Measurements from ENCODE around the gene KANSL1. TPM values are rescaled to one million over a fixed set of nuclear protein-coding genes. Genes with fewer than 3 reads are reported as not detected.

Gene KANSL1
- total and polyA plus RNA-seq, 9 of the 15 experiments (the other 6 are each of a cell fraction or from before 2014, with no cell fraction given) = 3.6 to 55.4 (median 31.8) TPM

GRCh38 chr17:46202424-46202823 lies 9.2 kb upstream of the KANSL1 start (continued):
- TF ChIP-seq PRDM10 (IDR thresholded peaks at IDR 0.05; ENCODE audit: partially characterized antibody) = no peak
- TF ChIP-seq, protein P1, sequence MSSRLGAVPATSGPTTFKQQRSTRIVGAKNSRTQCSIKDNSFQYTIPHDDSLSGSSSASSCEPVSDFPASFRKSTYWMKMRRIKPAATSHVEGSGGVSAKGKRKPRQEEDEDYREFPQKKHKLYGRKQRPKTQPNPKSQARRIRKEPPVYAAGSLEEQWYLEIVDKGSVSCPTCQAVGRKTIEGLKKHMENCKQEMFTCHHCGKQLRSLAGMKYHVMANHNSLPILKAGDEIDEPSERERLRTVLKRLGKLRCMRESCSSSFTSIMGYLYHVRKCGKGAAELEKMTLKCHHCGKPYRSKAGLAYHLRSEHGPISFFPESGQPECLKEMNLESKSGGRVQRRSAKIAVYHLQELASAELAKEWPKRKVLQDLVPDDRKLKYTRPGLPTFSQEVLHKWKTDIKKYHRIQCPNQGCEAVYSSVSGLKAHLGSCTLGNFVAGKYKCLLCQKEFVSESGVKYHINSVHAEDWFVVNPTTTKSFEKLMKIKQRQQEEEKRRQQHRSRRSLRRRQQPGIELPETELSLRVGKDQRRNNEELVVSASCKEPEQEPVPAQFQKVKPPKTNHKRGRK (tag; IDR thresholded peaks at IDR 0.05) = no peak
- TF ChIP-seq ZBTB5 (IDR thresholded peaks at IDR 0.05) = no peak
- no peak for TF ChIP-seq REST (IDR thresholded peaks at IDR 0.05; ENCODE audit: borderline replicate concordance)
- no peak for TF ChIP-seq REST (CRISPR knock-in tag; IDR thresholded peaks at IDR 0.05; ENCODE audit: low read depth)
- no peak for TF ChIP-seq MIER1 (IDR thresholded peaks at IDR 0.05; ENCODE audit: low read depth)
- TF ChIP-seq ETV5 (CRISPR knock-in tag; IDR thresholded peaks at IDR 0.05; ENCODE audit: low read depth) = no peak
- TF ChIP-seq, protein P2, sequence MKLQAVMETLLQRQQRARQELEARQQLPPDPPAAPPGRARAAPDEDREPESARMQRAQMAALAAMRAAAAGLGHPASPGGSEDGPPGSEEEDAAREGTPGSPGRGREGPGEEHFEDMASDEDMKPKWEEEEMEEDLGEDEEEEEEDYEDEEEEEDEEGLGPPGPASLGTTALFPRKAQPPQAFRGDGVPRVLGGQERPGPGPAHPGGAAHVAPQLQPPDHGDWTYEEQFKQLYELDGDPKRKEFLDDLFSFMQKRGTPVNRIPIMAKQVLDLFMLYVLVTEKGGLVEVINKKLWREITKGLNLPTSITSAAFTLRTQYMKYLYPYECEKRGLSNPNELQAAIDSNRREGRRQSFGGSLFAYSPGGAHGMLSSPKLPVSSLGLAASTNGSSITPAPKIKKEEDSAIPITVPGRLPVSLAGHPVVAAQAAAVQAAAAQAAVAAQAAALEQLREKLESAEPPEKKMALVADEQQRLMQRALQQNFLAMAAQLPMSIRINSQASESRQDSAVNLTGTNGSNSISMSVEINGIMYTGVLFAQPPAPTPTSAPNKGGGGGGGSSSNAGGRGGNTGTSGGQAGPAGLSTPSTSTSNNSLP (IDR thresholded peaks at IDR 0.05; ENCODE audit: borderline replicate concordance, low read depth, low read length) = no peak

All from K562 (cell line).